Gastroesophageal sphincter (tissue), 3 donors: ENCODE results near the gene SH3PXD2A.

Experiments used
- CTCF ChIP-seq, 4 experiments: fragments of 200-600 bp in 2 of 4; fragments of 450-650 bp in 2 of 4; sonication (generic) in 1 of 4; IDR thresholded peaks; one replicate each; pipeline ENCODE4 v1.5.1; 2017 to 2019; ENCODE audit warnings: antibody characterized with exemption in 4 of 4, mild to moderate bottlenecking in 2 of 4, moderate library complexity in 2 of 4
- EP300 ChIP-seq: sonication (generic); formaldehyde crosslinking; IDR thresholded peaks from one replicate; pipeline ENCODE4 v1.6.1; 2017; ENCODE audit warnings: antibody characterized with exemption, mild to moderate bottlenecking
- POLR2A ChIP-seq, 2 donors: fragments of 450-650 bp; IDR thresholded peaks; one replicate each; pipeline ENCODE4 v1.6.1; 2017; ENCODE audit warnings: antibody characterized with exemption in 2 of 2, mild to moderate bottlenecking in 2 of 2, moderate library complexity in 1 of 2
- POLR2AphosphoS5 ChIP-seq: sonication (generic); formaldehyde crosslinking; IDR thresholded peaks from one replicate; pipeline ENCODE4 v1.6.1; 2017; ENCODE audit warnings: antibody characterized with exemption

- TF ChIP-seq POLR2A (IDR thresholded peaks at IDR 0.05) (no peak), CTCF (IDR thresholded peaks at IDR 0.05) (no peak), EP300 (no peak), POLR2AphosphoS5 (no peak)
Observed at GRCh38 chr10:103713676-103714075, 141.7 kb downstream of the SH3PXD2A start.
